Measurements from ENCODE around the gene HSFX4. TPM values are rescaled to one million over a fixed set of nuclear protein-coding genes. Genes with fewer than 3 reads are reported as not detected.

HSFX4 gene
- total and polyA plus RNA-seq, 2 donors (not counting 3 experiments of a cell fraction or from before 2014, with no cell fraction given): not detected

DNA sequence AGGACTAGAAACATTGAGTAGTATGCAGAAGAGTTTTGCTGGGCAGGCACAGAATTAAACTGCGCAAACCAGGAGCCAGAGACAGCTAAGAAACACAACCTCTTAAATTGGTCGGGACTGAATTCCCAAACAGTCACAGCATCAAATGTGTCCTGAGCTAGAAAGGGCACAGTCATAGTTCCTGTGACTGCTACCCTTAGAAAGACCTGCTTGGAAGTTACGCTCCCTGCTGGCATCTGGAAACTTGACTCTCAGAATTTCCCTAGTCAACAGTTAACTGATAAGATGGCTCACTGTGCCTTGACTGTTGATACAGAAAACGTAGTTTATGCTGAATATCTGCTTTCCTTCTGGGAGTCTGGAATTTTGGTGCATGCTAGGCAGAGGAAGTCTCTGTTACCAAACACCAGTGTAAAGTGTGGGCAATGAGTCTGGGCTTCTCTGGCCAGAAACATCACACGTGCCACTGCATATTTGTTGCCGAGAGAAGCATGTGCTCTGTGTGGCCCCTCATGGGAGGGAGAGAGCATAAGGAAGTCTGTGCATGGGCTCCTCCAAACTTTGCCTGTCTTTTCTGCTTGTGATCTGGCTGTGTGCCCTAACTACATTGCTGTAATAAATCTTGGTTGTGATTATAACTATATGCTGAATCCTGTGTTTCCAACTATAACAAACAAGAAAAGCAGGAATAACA lies 20.5 kb downstream of the HSFX4 start:
- POLR2A ChIA-PET: no interaction called here
- Histone ChIP-seq H3K4me3 (replicated peaks in 1 of 3; ENCODE audit: insufficient read depth in 1 of 3, low read depth in 1 of 3, low read length in 3 of 3) (no peak overlapping the region), H3K9me3 (replicated peaks; ENCODE audit: control insufficient read depth, insufficient read depth, low read length) (no peaks in the 10 kb centered on the region), H3K4me1 (ENCODE audit: control insufficient read depth, extremely low read depth, insufficient read depth, low read length) (no peaks in the 10 kb centered on the region), H3K27ac (ENCODE audit: insufficient read depth, low read depth, low read length) (no peak overlapping the region), H3K9ac (replicated peaks; ENCODE audit: extremely low read depth, insufficient read depth, low read length) (no peak overlapping the region), H3K27me3 (ENCODE audit: control insufficient read depth in 2 of 2, insufficient read depth in 2 of 2, low read length in 2 of 2) (no peaks in the 10 kb centered on the region), H3K36me3 (ENCODE audit: control insufficient read depth in 2 of 2, extremely low read depth in 1 of 2, insufficient read depth in 2 of 2, low read length in 2 of 2) (no peaks in the 10 kb centered on the region), H3K79me2 (ENCODE audit: control insufficient read depth, insufficient read depth, low read length) (no peaks in the 10 kb centered on the region), H3K4me2 (ENCODE audit: insufficient read depth, low read length) (no peak overlapping the region), H2AFZ (ENCODE audit: low read depth, low read length) (no peak overlapping the region), H3K9me1 (replicated peaks; ENCODE audit: control insufficient read depth, extremely low read depth, insufficient read depth, low read length) (no peaks in the 10 kb centered on the region), H4K20me1 (replicated peaks; ENCODE audit: control insufficient read depth, extremely low read depth, insufficient read depth, low read length) (no peaks in the 10 kb centered on the region)
- intact Hi-C loops (cut with micrococcal nuclease): loop anchor here (1.0 to 5.0 kb wide), 3 partner anchors 536 to 767 kb away; no protein-coding TSS in a partner anchor
- CTCF ChIA-PET: interaction anchor here (0.7 to 2.4 kb wide), 15 partner anchors 11 to 768 kb away, joined by 3 to 17 read pairs (median 5); partner anchors contain the start of genes EOLA2, MAMLD1 and MTM1
- no peak for TF ChIP-seq POLR2A (IDR thresholded peaks at IDR 0.05; ENCODE audit: low read depth, low read length)
- no peak for TF ChIP-seq EZH2 (IDR thresholded peaks at IDR 0.05; ENCODE audit: borderline replicate concordance, low read depth, low read length, severe bottlenecking)
- TF ChIP-seq, protein P1, sequence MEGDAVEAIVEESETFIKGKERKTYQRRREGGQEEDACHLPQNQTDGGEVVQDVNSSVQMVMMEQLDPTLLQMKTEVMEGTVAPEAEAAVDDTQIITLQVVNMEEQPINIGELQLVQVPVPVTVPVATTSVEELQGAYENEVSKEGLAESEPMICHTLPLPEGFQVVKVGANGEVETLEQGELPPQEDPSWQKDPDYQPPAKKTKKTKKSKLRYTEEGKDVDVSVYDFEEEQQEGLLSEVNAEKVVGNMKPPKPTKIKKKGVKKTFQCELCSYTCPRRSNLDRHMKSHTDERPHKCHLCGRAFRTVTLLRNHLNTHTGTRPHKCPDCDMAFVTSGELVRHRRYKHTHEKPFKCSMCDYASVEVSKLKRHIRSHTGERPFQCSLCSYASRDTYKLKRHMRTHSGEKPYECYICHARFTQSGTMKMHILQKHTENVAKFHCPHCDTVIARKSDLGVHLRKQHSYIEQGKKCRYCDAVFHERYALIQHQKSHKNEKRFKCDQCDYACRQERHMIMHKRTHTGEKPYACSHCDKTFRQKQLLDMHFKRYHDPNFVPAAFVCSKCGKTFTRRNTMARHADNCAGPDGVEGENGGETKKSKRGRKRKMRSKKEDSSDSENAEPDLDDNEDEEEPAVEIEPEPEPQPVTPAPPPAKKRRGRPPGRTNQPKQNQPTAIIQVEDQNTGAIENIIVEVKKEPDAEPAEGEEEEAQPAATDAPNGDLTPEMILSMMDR (IDR thresholded peaks at IDR 0.05; ENCODE audit: extremely low read depth in 1 of 2, insufficient read depth in 1 of 2, low read depth in 1 of 2, low read length in 2 of 2): no peak
- no peak for TF ChIP-seq FOS (IDR thresholded peaks at IDR 0.05; ENCODE audit: borderline replicate concordance, insufficient read depth, low read length)
- no peak for TF ChIP-seq GATA2 (IDR thresholded peaks at IDR 0.05; ENCODE audit: insufficient read depth, insufficient read length, low read depth, low read length)
- TF ChIP-seq, protein P2, sequence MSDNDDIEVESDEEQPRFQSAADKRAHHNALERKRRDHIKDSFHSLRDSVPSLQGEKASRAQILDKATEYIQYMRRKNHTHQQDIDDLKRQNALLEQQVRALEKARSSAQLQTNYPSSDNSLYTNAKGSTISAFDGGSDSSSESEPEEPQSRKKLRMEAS (IDR thresholded peaks at IDR 0.05; ENCODE audit: insufficient read depth, insufficient read length): no peak
- no peak for TF ChIP-seq MYC (IDR thresholded peaks at IDR 0.05; ENCODE audit: low read depth, low read length)
- no peak for TF ChIP-seq POLR2AphosphoS5 (IDR thresholded peaks at IDR 0.05; ENCODE audit: insufficient read depth, low read depth, low read length)
- TF ChIP-seq JUN (IDR thresholded peaks at IDR 0.05; ENCODE audit: borderline replicate concordance, insufficient read depth, insufficient read length, low read depth): no peak
- BruUV-seq (replicated peaks): no TSS peak
- FAIRE-seq (no peak), DNase-seq (ENCODE audit: low read depth, low spot score) (no peak)
- dilution Hi-C loops (cut with MboI; ENCODE audit: extremely low pct_ligation_motif_present, low sequenced_read_pairs): no loop called here

Measured in endothelial cell of umbilical vein (primary cell).